ENCODE data around the gene CHRDL1.

The CHRDL1 gene

DNA sequence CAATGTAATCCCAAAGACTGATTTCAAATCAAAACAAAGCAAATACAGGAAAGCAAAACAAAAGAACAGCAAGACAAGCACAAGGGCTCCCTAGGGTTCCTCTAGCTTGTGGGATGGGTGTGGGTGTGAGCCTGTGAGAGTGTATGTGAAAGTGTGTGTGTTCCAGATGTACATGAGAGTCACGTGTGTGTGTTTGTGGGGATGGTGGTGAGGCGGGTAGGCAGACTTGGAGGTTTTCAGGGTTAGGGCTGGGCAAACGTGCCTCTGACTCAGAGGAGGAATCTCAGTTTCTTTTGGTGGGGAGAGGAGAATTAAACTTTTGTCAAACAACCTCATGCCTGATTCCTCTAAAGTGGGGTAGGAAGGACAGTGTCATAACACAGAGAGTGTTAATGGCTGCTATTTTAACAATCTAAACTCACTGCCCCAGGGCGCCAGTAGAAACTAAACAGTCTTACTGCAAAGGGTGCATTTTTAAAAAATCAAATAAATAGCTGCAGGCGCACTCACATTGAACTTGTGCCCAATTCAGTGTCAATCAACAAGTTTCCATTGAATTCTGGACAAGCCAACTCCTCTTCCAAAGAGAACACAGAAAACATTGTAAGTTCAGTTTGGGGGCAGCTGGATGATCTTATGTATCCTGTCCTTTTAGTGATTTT is 51.8 kb downstream of the CHRDL1 start:
- in situ Hi-C loops (cut with MboI; ENCODE audit: low sequenced_read_pairs): no loop called here

DNA sequence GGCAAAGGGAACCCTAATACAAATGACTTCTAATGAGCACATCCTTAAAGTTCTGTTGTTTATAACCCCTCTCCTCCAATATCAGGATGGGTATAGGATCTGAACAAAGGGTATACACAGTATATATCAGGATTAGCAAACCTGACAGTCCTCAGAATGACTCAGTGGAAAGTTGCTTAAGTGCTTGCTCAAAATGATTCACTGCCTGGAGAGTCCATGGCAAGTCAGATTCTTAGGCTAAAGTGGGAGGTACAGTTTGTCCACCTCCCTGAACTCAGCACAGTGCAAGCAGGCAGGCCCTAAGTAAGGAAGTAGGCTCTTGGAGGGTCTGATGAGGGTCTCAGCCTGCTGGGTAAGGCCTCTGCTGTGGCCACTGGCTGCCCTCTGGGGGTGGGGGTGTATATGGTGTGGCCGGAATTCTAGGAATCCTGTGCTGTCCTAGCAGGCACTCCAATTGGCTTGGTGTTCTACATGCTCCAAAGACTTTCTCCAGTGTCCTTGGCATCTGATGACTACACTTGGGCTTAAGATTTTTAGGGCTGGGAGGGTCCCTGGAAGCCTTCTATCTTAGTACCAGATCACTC is 54.3 kb downstream of the CHRDL1 start:
- in situ Hi-C loops (cut with MboI; ENCODE audit: low sequenced_read_pairs): no loop called here

DNA sequence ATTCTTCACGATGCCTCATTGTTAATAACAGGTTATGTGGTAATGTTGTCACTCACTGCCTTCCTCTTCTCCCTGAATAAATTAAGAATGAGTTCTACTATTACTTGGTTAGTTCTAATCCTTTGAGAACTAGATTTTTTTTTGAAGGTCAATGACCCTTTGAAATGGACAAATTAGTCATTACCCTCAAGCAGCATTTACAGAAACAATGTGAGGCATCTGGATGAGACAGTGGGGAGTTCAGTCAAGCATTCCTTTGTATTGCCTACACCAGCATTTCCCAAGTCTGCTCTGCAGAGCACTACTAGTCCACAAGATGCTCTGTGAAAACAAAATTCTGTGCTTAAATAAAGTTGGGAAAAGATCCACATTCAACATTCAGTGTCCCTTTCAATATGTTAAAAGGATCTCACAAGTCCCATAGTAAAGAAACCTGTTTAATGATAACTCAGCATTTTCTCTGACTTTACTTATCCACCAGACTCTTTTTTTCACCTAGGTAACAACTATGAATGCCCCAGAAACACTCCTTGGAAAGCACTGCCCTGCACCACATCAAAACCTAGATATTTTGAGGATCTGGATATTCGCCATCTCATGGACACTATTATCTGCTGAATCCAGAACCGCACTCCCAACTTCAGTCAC is 60.6 kb downstream of the CHRDL1 start:
- in situ Hi-C loops (cut with MboI; ENCODE audit: low sequenced_read_pairs): no loop called here

DNA sequence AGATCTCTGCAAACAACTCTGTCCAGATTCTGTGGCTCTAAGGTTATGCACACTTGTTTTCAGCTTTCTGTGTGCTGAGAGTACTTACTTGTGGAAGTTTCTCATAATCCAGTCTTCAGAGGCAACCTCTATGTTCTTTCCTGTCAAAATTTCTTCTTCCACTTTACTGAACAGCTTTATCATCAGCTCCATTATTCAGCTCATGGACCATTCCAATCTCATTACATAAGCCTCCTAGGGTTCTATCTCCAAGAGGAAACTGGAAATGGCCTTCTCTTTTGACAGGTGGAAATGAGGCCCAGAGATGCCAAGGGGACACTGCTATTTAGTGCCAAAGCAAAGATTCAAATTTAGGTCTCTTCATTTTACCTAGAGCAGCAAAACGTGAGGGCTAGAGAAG is 61.3 kb downstream of the CHRDL1 start:
- in situ Hi-C loops (cut with MboI; ENCODE audit: low sequenced_read_pairs): no loop called here

DNA sequence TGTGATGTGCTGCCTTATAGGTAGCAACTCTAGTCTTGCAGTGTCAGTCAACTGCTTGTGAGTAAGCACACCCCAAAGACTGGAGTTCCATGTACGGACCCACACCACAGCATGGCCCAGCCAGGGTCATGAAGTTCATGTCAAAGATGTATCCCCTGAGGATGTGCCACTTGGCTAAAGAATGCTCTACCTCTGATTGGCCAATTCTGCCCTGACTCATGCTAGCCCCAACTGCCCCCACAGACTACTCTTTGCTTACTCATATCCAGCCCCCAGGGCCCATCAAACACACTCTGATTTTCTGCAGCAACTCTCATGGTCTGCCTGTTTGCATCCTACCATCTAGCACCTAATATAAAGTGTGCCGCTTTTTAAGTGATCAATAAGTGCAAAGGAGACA is 62.5 kb downstream of the CHRDL1 start:
- in situ Hi-C loops (cut with MboI; ENCODE audit: low sequenced_read_pairs): no loop called here

DNA sequence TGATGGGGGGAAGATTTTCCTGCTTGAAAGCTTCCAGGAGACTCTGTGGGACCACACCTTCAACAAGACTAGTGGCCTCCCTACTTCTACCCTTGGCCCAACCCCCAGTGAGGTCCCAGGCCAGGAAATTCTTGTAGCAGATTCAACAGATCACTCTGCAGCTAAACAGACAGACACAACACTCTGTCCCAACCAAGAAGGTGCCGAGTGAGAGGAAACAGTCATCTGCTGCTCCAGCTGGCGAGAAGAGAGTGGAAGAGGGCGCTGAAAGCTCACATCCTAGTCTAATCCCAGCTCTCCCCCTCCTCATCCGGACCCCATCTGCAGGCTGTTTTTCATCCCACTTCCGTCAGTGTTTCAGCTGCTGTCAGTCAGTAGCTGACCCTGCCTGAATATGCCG is 63.4 kb downstream of the CHRDL1 start:
- in situ Hi-C loops (cut with MboI; ENCODE audit: low sequenced_read_pairs): no loop called here

DNA sequence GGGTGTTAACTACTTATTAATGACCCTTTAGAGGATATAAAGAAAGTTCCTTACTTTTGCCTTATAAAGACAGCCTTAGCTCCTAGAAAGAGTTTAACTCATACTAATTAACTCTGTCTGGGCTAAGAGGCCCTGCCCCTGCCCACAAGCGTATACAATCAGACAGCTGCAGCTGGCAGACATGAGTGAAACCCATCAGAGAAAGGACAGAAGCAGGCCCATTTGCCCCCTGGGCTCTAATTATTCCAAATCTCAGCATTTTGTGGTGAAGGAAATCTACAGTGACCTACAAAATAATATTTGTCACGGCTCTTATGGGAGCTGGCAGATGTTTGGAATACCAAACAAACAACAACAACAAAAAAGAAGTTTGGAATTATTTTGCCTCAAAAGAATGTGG is 71.8 kb downstream of the CHRDL1 start:
- in situ Hi-C loops (cut with MboI; ENCODE audit: low sequenced_read_pairs): no loop called here

DNA sequence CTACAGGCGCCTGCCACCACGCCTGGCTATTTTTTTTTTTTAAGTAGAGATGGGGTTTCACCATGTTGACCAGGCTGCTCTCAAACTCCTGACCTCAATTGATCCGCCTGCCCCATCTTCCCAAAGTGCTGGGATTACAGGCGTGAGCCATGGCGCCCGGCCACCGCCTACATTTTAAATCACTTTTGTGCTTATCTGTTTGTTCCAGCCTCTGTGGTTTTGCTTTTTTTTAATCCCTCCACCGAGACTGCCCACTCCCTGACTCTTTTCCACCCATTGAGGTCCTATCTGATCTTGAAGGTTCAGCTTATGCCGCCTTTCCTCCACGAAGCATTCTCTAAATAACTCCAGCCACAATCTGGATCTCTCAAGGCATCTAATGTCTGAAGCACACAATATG is 73.5 kb downstream of the CHRDL1 start:
- in situ Hi-C loops (cut with MboI; ENCODE audit: low sequenced_read_pairs): no loop called here

DNA sequence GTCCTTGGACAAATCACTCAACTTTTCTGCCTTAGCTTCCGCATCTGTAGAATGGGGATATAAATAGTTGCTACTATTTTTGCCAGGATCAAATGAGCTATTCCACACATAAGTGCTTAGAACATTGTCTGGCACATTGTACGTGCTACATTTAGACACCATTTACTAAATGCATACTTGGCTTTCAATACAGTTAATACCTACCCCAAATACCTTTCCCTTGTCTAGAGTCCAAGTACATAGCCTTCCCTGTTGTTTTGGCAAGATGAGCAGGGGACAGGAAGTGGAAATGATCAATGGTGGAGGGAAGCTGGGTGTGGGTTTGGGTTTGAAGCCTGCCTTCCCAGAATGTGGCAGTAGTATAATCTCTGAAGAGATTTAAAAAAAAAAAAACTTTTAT is 82.0 kb downstream of the CHRDL1 start:
- in situ Hi-C loops (cut with MboI; ENCODE audit: low sequenced_read_pairs): no loop called here

GRCh38 chrX:110706446-110706845 is 89.2 kb downstream of the CHRDL1 start:
- in situ Hi-C loops (cut with MboI; ENCODE audit: low sequenced_read_pairs): no loop called here

GRCh38 chrX:110703641-110704040 is 92.0 kb downstream of the CHRDL1 start:
- in situ Hi-C loops (cut with MboI; ENCODE audit: low sequenced_read_pairs): no loop called here

DNA sequence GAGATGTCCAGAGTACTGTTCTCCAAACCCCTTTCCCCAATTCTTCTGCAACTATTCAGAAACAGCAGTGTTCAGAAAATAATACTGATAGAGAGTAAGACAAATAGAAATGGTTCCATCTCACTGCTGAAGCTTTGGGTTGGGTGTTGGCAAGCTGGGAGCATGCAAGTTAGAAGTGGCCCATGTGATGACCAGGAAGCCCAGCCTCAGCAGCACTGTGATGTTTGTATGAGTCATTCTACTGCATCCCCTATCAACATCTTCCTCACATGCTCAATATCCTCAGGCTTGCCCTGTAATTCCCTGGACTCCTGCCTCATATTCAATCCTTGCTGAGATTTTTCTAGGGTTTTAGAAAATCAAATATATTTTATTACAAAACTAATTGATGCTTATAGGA is 96.5 kb downstream of the CHRDL1 start:
- in situ Hi-C loops (cut with MboI; ENCODE audit: low sequenced_read_pairs): no loop called here

DNA sequence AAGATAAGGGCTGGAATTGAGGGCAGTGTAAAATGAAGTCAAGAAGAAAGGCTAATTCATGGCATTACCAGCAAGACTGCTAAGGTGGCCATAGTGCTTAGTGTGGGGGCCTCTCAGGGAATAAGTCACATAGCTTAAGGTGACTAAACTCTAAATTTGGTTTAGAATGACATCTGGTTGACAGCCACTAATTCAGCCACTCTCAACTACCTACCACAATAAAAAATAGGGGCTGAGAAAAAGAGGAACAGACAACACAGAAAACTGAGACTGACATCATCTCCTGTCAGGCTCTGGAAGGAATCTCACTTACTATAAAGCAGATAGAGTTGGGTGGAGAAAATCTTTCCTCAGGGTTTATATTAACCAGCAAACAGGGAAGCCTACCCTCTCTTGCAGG is 96.9 kb downstream of the CHRDL1 start:
- in situ Hi-C loops (cut with MboI; ENCODE audit: low sequenced_read_pairs): no loop called here

DNA sequence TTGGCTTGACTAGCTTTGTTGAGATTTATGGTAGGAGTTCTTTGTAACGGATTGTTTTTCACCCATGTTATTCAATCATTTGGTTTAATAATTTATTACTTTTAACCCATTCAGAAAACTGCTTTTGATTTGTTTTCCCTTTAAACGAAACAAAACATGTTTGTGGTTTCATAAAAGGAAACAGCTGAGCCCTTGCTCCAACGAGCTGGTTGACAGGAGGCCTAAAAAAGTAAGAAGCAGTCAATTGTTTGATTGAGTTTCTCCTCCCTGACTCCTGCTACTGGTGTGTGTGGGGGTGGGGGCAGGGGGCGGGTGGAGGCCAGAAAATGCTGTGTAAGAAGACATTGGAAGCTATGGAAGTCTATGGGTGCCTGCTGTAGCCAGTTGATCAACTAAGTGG is 102.8 kb downstream of the CHRDL1 start:
- in situ Hi-C loops (cut with MboI; ENCODE audit: low sequenced_read_pairs): no loop called here

- in situ Hi-C loops (cut with MboI; ENCODE audit: low sequenced_read_pairs): no loop called here
Measured at GRCh38 chrX:110691446-110691845, 104.2 kb downstream of the CHRDL1 start.

GRCh38 chrX:110684653-110685052 is 111.0 kb downstream of the CHRDL1 start:
- in situ Hi-C loops (cut with MboI; ENCODE audit: low sequenced_read_pairs): no loop called here

DNA sequence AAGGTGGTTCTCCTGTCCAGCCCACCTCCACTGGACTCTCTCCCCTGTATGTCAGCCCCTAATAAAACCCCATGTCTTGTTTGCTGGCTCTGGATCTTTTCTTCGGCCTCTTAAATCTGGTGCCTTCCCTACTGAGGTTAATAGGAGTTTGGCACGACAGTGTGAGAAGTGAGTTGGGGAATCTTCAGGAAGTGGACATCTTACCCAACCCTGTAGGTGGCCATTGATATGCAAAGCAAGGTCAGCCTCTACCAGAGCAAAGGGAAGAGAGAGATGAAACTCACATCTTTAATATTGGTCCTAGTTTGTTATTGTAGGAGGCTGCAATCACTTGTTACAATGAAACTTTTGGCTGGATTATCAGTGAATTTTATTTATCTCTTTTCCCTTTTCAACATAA is 111.7 kb downstream of the CHRDL1 start:
- in situ Hi-C loops (cut with MboI; ENCODE audit: low sequenced_read_pairs): no loop called here

GRCh38 chrX:110678591-110678990 is 117.0 kb downstream of the CHRDL1 start:
- in situ Hi-C loops (cut with MboI; ENCODE audit: low sequenced_read_pairs): no loop called here

DNA sequence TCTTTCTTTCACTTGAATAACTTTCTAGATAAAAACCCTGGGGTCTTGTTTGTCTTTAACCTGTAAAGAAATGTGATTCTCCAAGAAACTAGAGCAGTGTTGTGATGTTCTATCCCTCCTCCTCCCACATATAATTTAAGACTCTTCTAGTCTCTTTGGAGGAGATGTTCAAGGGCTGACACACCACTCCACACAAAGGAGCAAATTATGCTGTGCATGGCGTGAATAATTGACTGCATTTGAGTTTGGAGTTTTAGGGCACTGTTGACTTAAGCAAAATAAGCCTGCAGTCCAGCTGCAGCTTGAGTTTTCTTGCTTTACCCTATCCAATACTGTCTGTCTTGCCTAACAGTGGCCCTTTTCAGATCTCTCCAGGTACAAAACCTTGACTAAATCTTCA is 119.7 kb downstream of the CHRDL1 start:
- in situ Hi-C loops (cut with MboI; ENCODE audit: low sequenced_read_pairs): no loop called here

GRCh38 chrX:110671068-110671803 is 124.4 kb downstream of the CHRDL1 start:
- in situ Hi-C loops (cut with MboI; ENCODE audit: low sequenced_read_pairs): no loop called here

DNA sequence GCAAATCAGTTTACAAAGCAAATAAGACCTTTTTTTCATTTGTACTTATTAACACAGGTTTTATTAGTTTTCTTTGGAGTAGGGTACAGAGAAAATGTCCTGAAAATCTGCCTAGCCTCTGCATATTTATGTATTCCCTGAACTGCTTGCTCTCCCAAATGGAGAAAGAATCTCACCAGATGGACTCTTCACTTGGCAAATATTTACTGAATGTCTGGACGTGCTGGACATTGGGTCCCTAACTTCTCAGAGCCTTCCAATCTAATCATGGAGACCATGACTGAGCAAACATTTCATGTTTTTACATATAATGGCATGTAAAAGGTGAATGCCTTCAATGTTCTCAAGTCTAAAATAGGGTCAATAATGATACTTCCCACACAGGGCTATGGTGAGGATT is 126.0 kb downstream of the CHRDL1 start:
- in situ Hi-C loops (cut with MboI; ENCODE audit: low sequenced_read_pairs): no loop called here

DNA sequence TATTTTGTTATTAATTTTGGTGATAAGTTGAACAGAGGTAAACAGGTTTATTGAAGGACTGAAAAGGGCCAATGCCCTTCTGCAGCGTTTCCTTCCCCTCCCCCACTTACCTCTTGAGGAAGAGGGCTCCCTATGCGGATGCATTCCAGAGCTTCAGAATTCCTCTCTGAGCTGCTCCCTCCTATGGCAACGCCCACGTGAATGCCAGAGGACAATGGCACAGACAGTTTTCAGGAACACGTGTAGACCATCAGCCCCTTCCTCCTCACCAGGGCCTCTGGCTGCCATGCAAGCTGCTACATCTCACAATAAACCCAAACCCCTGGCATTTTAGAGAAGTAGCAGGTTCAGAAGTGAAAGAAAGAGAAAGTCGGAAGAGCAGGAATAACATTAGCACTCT is 127.9 kb downstream of the CHRDL1 start:
- in situ Hi-C loops (cut with MboI; ENCODE audit: low sequenced_read_pairs): no loop called here
